HepG2 (cell line): ENCODE results near the gene EFL1. TPM values are rescaled to one million over a fixed set of nuclear protein-coding genes. Genes with fewer than 3 reads are reported as not detected.

Source experiments
- ATAC-seq: fragments of 200-7000 bp; cut with Tn5 transposase; 3 replicates; pipeline ENCODE4 v1.9.1; 2020; ENCODE audit warnings: mild to moderate bottlenecking, moderate library complexity
- BruUV-seq: library from RNA; stranded (reverse); fragments of 400-500 nt; replicated peaks from 2 replicates; lab custom pipeline; 2021; lab: Mats Ljungman, UMichigan
- CTCF ChIA-PET: fragments of 300-600 bp; formaldehyde crosslinking; extraction: SDS; loops from one replicate; lab custom pipeline; 2021; ENCODE audit warnings: low total read pairs, inconsistent platforms, low intra/inter-chr PET ratio; lab: Yijun Ruan, JAX
- POLR2A ChIA-PET: fragments of 350-600 bp; sonication (Branson Sonifier 250); formaldehyde crosslinking; loops from one replicate; lab custom pipeline; 2020; ENCODE audit warnings: antibody characterized with exemption, inconsistent platforms; lab: Yijun Ruan, JAX
- DNase-seq: peaks from one replicate; pipeline ENCODE4 v3.0.0-alpha.2; 2015; ENCODE audit warnings: low spot score
- FAIRE-seq: peaks from 3 replicates; lab custom pipeline; 2011; peaks lifted over from hg19 to GRCh38; lab: Jason Lieb, UNC
- H2AFZ ChIP-seq: one replicate; pipeline ENCODE4 v1.6.1; 2011; ENCODE audit warnings: low read length, inconsistent platforms
- H3K27ac ChIP-seq: fragments of 300-600 bp; 3 replicates; pipeline ENCODE4 v1.8.0; 2011; ENCODE audit warnings: mixed run types, mild to moderate bottlenecking, mixed read lengths, low read length, inconsistent platforms; ENCODE audit not compliant: insufficient read depth; ENCODE audit errors: extremely low read length
- H3K27me3 ChIP-seq, 2 experiments: fragments of 200-600 bp in 1 of 2; 2 replicates in 1 of 2; 3 replicates in 1 of 2; pipeline versions ENCODE4 v1.6.0 to v1.8.0; 2011; ENCODE audit warnings: low read length in 2 of 2, mild to moderate bottlenecking in 2 of 2, moderate library complexity in 2 of 2, inconsistent platforms in 1 of 2; ENCODE audit not compliant: insufficient read depth in 2 of 2, control insufficient read depth in 1 of 2
- H3K36me3 ChIP-seq, 2 experiments: fragments of 200-600 bp in 1 of 2; replicated peaks in 1 of 2; 2 replicates in 1 of 2; 3 replicates in 1 of 2; pipeline versions ENCODE4 v1.5.1 to v1.8.0; 2011; ENCODE audit warnings: low read length in 2 of 2, inconsistent platforms in 1 of 2; ENCODE audit not compliant: insufficient read depth in 2 of 2, control insufficient read depth in 1 of 2
- H3K4me1 ChIP-seq: 2 replicates; pipeline ENCODE4 v1.5.1; 2012; ENCODE audit warnings: low read length, inconsistent platforms; ENCODE audit not compliant: insufficient read depth
- H3K4me2 ChIP-seq: 2 replicates; pipeline ENCODE4 v1.6.0; 2011; ENCODE audit warnings: low read depth, low read length, inconsistent platforms
- H3K4me3 ChIP-seq, 3 experiments: fragments of 200-600 bp in 1 of 3; sonication (generic), shearing (Covaris generic) in 1 of 3; replicated peaks in 1 of 3; 2 replicates each; pipeline ENCODE4 v1.5.1; 2011 to 2016; ENCODE audit warnings: low read length in 3 of 3, inconsistent platforms in 2 of 3, low read depth in 2 of 3, mild to moderate bottlenecking in 2 of 3, control low read depth in 1 of 3, mixed read lengths in 1 of 3; ENCODE audit not compliant: insufficient read depth in 1 of 3
- H3K79me2 ChIP-seq: one replicate; pipeline ENCODE4 v1.6.1; 2011; ENCODE audit warnings: low read length, inconsistent platforms; ENCODE audit not compliant: insufficient read depth
- H3K9ac ChIP-seq: 2 replicates; pipeline ENCODE4 v1.6.0; 2011; ENCODE audit warnings: mild to moderate bottlenecking, low read depth, low read length, inconsistent platforms; ENCODE audit not compliant: insufficient read depth
- H3K9me3 ChIP-seq: 2 replicates; pipeline ENCODE4 v1.5.1; 2012; ENCODE audit warnings: mild to moderate bottlenecking, low read length
- H4K20me1 ChIP-seq: 2 replicates; pipeline ENCODE4 v1.6.0; 2011; ENCODE audit warnings: inconsistent platforms, mild to moderate bottlenecking, low read length, moderate library complexity; ENCODE audit not compliant: insufficient read depth
- ARID2 ChIP-seq: sonication (generic); formaldehyde crosslinking; IDR thresholded peaks from 2 replicates; pipeline ENCODE4 v1.8.1; 2022; ENCODE audit warnings: mild to moderate bottlenecking, missing genetic modification reagents, borderline replicate concordance
- ARNT2 ChIP-seq: sonication (generic); formaldehyde crosslinking; IDR thresholded peaks from 2 replicates; pipeline ENCODE4 v1.8.0; 2022; ENCODE audit warnings: mild to moderate bottlenecking, low read depth, missing genetic modification reagents, moderate library complexity
- ATF5 ChIP-seq: sonication (generic); formaldehyde crosslinking; IDR thresholded peaks from 2 replicates; pipeline ENCODE4 v1.4.0; 2020; ENCODE audit warnings: mild to moderate bottlenecking, low read depth, missing genetic modification reagents
- DBP ChIP-seq: sonication (generic); formaldehyde crosslinking; IDR thresholded peaks from 2 replicates; pipeline ENCODE4 v1.4.0; 2020; ENCODE audit warnings: missing genetic modification reagents; ENCODE audit errors: not compliant biosample characterization
- HNRNPL ChIP-seq: fragments of 200-400 bp; formaldehyde crosslinking; IDR thresholded peaks from 2 replicates; pipeline ENCODE4 v1.6.1; 2017; ENCODE audit warnings: mild to moderate bottlenecking, low read depth, low read length
- JUNB ChIP-seq: sonication (generic); formaldehyde crosslinking; IDR thresholded peaks from 2 replicates; pipeline ENCODE4 v1.8.0; 2022; ENCODE audit warnings: missing genetic modification reagents, mild to moderate bottlenecking, borderline replicate concordance
- MTF1 ChIP-seq: sonication (generic); formaldehyde crosslinking; IDR thresholded peaks from 2 replicates; pipeline ENCODE4 v1.5.0; 2020; ENCODE audit warnings: missing genetic modification reagents
- NR3C1 ChIP-seq: sonication (generic); formaldehyde crosslinking; IDR thresholded peaks from 2 replicates; pipeline ENCODE4 v1.4.0; 2020; ENCODE audit warnings: missing genetic modification reagents
- TARDBP ChIP-seq: sonication (generic); formaldehyde crosslinking; IDR thresholded peaks from 2 replicates; pipeline ENCODE4 v1.8.0; 2022; ENCODE audit warnings: mild to moderate bottlenecking, missing genetic modification reagents
- ZNF274 ChIP-seq: sonication (generic); formaldehyde crosslinking; IDR thresholded peaks from 2 replicates; pipeline ENCODE4 v1.5.1; 2020; ENCODE audit warnings: mild to moderate bottlenecking, missing genetic modification reagents
- ZNF276 ChIP-seq: sonication (generic); formaldehyde crosslinking; IDR thresholded peaks from 2 replicates; pipeline ENCODE4 v1.4.0; 2020; ENCODE audit warnings: mild to moderate bottlenecking, low read depth, missing genetic modification reagents
- ZNF709 ChIP-seq: sonication (generic); formaldehyde crosslinking; IDR thresholded peaks from 2 replicates; pipeline ENCODE4 v1.5.0; 2020; ENCODE audit warnings: mild to moderate bottlenecking, missing genetic modification reagents
- WGBS: methylation state at CpG from one replicate; pipeline ENCODE4 v1.1.6; 2017; ENCODE audit warnings: low lambda C conversion rate; 5-methylcytosine and 5-hydroxymethylcytosine counted together
- in situ Hi-C: cut with HindIII; loops from 2 replicates; pipeline ENCODE4 v1.10.0; 2017; ENCODE audit warnings: low pct_unique_long_range_greater_than_20kb; ENCODE audit not compliant: extremely low pct_ligation_motif_present
- intact Hi-C: fragments of 100-400 bp; cut with micrococcal nuclease; formaldehyde crosslinking; loops from one replicate; pipeline ENCODE4 v1.10.0; 2022; ENCODE audit not compliant: unreplicated experiment
- polyA plus RNA-seq, 8 experiments: library from polyadenylated mRNA; depleted of rRNA in 3 of 8; stranded (reverse) in 7 of 8; unstranded in 1 of 8; fragments of >200 nt; fragmentation: Illumina TruSeq in 4 of 8; extraction: Trizol in 4 of 8; gene quantifications; 2 replicates each; pipeline versions ENCODE4 v1.2.1 to v1.2.3, GENCODE V29; 2011 to 2016; ENCODE audit warnings: low read depth in 4 of 8, missing spikeins in 1 of 8, mixed read lengths in 1 of 8; ENCODE audit not compliant: insufficient read depth in 1 of 8
- total RNA-seq, 5 experiments: library from RNA; depleted of rRNA; stranded (reverse); fragments of >200 nt; fragmentation: Illumina TruSeq; extraction: Trizol; gene quantifications; 2 replicates each; pipeline ENCODE4 v1.2.3, GENCODE V29; 2016; ENCODE audit warnings: low read depth in 1 of 5

EFL1 gene
- total and polyA plus RNA-seq, 2 of the 13 experiments (the other 11 are each of a cell fraction or from before 2014, with no cell fraction given): 6.4 to 12.0 TPM

- TF ChIP-seq TARDBP (CRISPR knock-in tag): no peak
- TF ChIP-seq ARID2: no peak
- TF ChIP-seq DBP (CRISPR knock-in tag): no peak
- no peak for TF ChIP-seq ZNF276 (CRISPR knock-in tag)
- TF ChIP-seq MTF1 (CRISPR knock-in tag): no peak
- TF ChIP-seq ZNF274 (CRISPR knock-in tag): no peak
- TF ChIP-seq, all 625 proteins: peak for 0
These were observed 35.5 kb upstream of the EFL1 start (continued) for GRCh38 chr15:82298032-82298431.

- 48% methylated on average over 5 of the region's 5 CpGs for WGBS
- H3K4me3 ChIP-seq: no peak overlapping the region
- no peak for DNase-seq
- in situ Hi-C loops: no loop called here
- TF ChIP-seq JUNB (CRISPR knock-in tag) (no peak), ATF5 (CRISPR knock-in tag) (no peak), ZNF709 (no peak), HNRNPL (no peak), NR3C1 (CRISPR knock-in tag) (no peak), ARNT2 (CRISPR knock-in tag) (no peak)
- TF ChIP-seq, all 625 proteins: peak for 0
- no peaks in the 10 kb centered on the region; a peak in 1 of 5 replicates for H3K27me3 ChIP-seq
- H3K79me2 ChIP-seq: no peaks in the 10 kb centered on the region
- intact Hi-C loops: no loop called here
- H3K27ac ChIP-seq: no peak overlapping the region
- ATAC-seq: no peak
- no TSS peak for BruUV-seq
- H3K4me2 ChIP-seq: no peak overlapping the region
- no peak overlapping the region for H3K9ac ChIP-seq
- H3K9me3 ChIP-seq: no peaks in the 10 kb centered on the region
- no peak for FAIRE-seq
- POLR2A ChIA-PET: no interaction called here
- no peaks in the 10 kb centered on the region for H3K4me1 ChIP-seq
- no peak overlapping the region for H2AFZ ChIP-seq
- no peaks in the 10 kb centered on the region for H4K20me1 ChIP-seq
- H3K36me3 ChIP-seq: no peaks in the 10 kb centered on the region
- CTCF ChIA-PET: no interaction called here
These were observed 35.0 kb upstream of the EFL1 start for GRCh38 chr15:82297546-82297945.
